Stimulated activated CD4-positive, alpha-beta T cell treated with anti-CD3 and anti-CD28 coated beads, Interleukin-15, amount 100 ng/mL, for 1 hour (primary cell): ENCODE results near the gene THSD4.

ENCODE experiments used
- DNase-seq, 2 donors: peaks; one replicate each; pipeline ENCODE4 v3.0.0-alpha.2; 2020; ENCODE audit warnings: low read depth in 1 of 2, low spot score in 1 of 2

THSD4 gene

GRCh38 chr15:71526060-71526820 is 411.0 kb downstream of the THSD4 start:
- no peak for DNase-seq

GRCh38 chr15:71529361-71529760 is 414.1 kb downstream of the THSD4 start:
- no peak for DNase-seq

GRCh38 chr15:71530116-71530515 is 414.8 kb downstream of the THSD4 start:
- DNase-seq, result no peak

- DNase-seq, result no peak
These were observed 417.7 kb downstream of the THSD4 start for GRCh38 chr15:71532994-71533393.

- no peak for DNase-seq
These were observed 422.9 kb downstream of the THSD4 start for GRCh38 chr15:71538181-71538580.

GRCh38 chr15:71541746-71542145 is 426.5 kb downstream of the THSD4 start:
- no peak for DNase-seq

GRCh38 chr15:71542836-71543235 is 427.6 kb downstream of the THSD4 start:
- DNase-seq, result no peak

GRCh38 chr15:71543413-71543812 is 428.1 kb downstream of the THSD4 start:
- DNase-seq, result no peak

GRCh38 chr15:71545223-71545760 is 430.0 kb downstream of the THSD4 start:
- no peak for DNase-seq

GRCh38 chr15:71545923-71546322 is 430.7 kb downstream of the THSD4 start:
- DNase-seq, result no peak

- no peak for DNase-seq
These were observed 431.7 kb downstream of the THSD4 start for GRCh38 chr15:71547011-71547410.

GRCh38 chr15:71548401-71548807 is 433.1 kb downstream of the THSD4 start:
- DNase-seq, result no peak

GRCh38 chr15:71549091-71549490 is 433.8 kb downstream of the THSD4 start:
- no peak for DNase-seq

- no peak for DNase-seq
These were observed 434.4 kb downstream of the THSD4 start for GRCh38 chr15:71549697-71550096.

GRCh38 chr15:71551566-71551965 is 436.3 kb downstream of the THSD4 start:
- DNase-seq, result no peak

GRCh38 chr15:71559098-71559497 is 443.8 kb downstream of the THSD4 start:
- DNase-seq, result no peak

GRCh38 chr15:71559616-71560015 is 444.3 kb downstream of the THSD4 start:
- no peak for DNase-seq

- DNase-seq, result no peak
These were observed 447.0 kb downstream of the THSD4 start for GRCh38 chr15:71562251-71562650.

GRCh38 chr15:71564217-71564616 is 448.9 kb downstream of the THSD4 start:
- DNase-seq, result no peak

GRCh38 chr15:71565006-71565405 is 449.7 kb downstream of the THSD4 start:
- DNase-seq, result no peak

GRCh38 chr15:71565631-71566160 is 450.4 kb downstream of the THSD4 start:
- no peak for DNase-seq

GRCh38 chr15:71566226-71566625 is 451.0 kb downstream of the THSD4 start:
- DNase-seq, result no peak

- DNase-seq, result no peak
These were observed 451.9 kb downstream of the THSD4 start for GRCh38 chr15:71567173-71567572.
